Sigmoid colon (tissue), 7 donors: ENCODE data around the gene RASSF5. TPM values are rescaled to one million over a fixed set of nuclear protein-coding genes. Genes with fewer than 3 reads are reported as not detected.

Experiments
- DNase-seq: peaks from one replicate; pipeline ENCODE4 v3.0.0-alpha.2; 2019
- H3K27ac ChIP-seq, 4 donors: fragments of 200-600 bp; sonication (generic); one replicate each; pipeline ENCODE4 v1.5.1; 2016 to 2019; ENCODE audit warnings: mild to moderate bottlenecking in 1 of 4
- H3K27me3 ChIP-seq, 3 donors: fragments of 200-600 bp; sonication (generic); one replicate each; pipeline ENCODE4 v1.5.1; 2019; ENCODE audit warnings: mild to moderate bottlenecking in 1 of 3
- H3K36me3 ChIP-seq, 4 donors: fragments of 200-600 bp; sonication (generic); one replicate each; pipeline ENCODE4 v1.5.1; 2016 to 2019
- H3K4me1 ChIP-seq, 4 donors: fragments of 200-600 bp; sonication (generic); one replicate each; pipeline ENCODE4 v1.5.1; 2017 to 2019
- H3K4me3 ChIP-seq, 4 donors: fragments of 200-600 bp; sonication (generic); one replicate each; pipeline ENCODE4 v1.5.1; 2017 to 2019; ENCODE audit warnings: mild to moderate bottlenecking in 2 of 4, moderate library complexity in 1 of 4
- H3K9me3 ChIP-seq, 4 donors: fragments of 200-600 bp in 3 of 4; sonication (generic) in 3 of 4; one replicate each; pipeline versions ENCODE4 v1.5.1 to v1.6.1; 2013 to 2019
- CTCF ChIP-seq, 4 experiments: fragments of 450-650 bp in 3 of 4; fragments of 200-600 bp in 1 of 4; IDR thresholded peaks; one replicate each; pipeline ENCODE4 v1.5.1; 2016 to 2019; ENCODE audit warnings: antibody characterized with exemption in 4 of 4, mild to moderate bottlenecking in 3 of 4, moderate library complexity in 2 of 4
- EP300 ChIP-seq, 4 donors: sonication (generic); formaldehyde crosslinking; IDR thresholded peaks; one replicate each; pipeline ENCODE4 v1.6.1; 2017; ENCODE audit warnings: antibody characterized with exemption in 4 of 4
- POLR2A ChIP-seq, 2 donors: fragments of 450-650 bp; IDR thresholded peaks; one replicate each; pipeline ENCODE4 v1.6.1; 2016; ENCODE audit warnings: antibody characterized with exemption in 2 of 2, mild to moderate bottlenecking in 2 of 2, moderate library complexity in 2 of 2
- POLR2AphosphoS5 ChIP-seq, 4 donors: sonication (generic); formaldehyde crosslinking; IDR thresholded peaks; one replicate each; pipeline ENCODE4 v1.6.1; 2017; ENCODE audit warnings: antibody characterized with exemption in 4 of 4
- WGBS, 2 donors: extraction: QIAGEN DNeasy Blood & Tissue Kit; methylation state at CpG; one replicate each; pipeline ENCODE4 v1.1.7; 2013; 5-methylcytosine and 5-hydroxymethylcytosine counted together
- intact Hi-C: fragments of 100-400 bp; cut with DNase I; formaldehyde crosslinking; loops from one replicate; pipeline ENCODE4 v1.15.1; 2023
- polyA plus RNA-seq, 3 donors: library from polyadenylated mRNA; stranded (reverse); fragments of 200-250 nt; gene quantifications; one replicate each; pipeline ENCODE4 v1.2.3, GENCODE V29; 2013
- small RNA-seq, 3 donors: library from RNA; depleted of rRNA; stranded (forward); fragments of <200 nt; gene quantifications; one replicate each; pipeline ENCODE3, GENCODE V24; 2016
- total RNA-seq, 4 donors: library from RNA; depleted of rRNA; stranded (reverse); fragments of >200 nt; gene quantifications; one replicate each; pipeline ENCODE4 v1.1.0, GENCODE V29; 2016
- donor health status: healthy with polysubstance abuse.
- donor health status: Bipolar disorder and iron deficiency.
- donor health status: healthy.

Gene RASSF5
- total and polyA plus RNA-seq, 7 donors: 2.5 to 25.9 (median 4.3) TPM

DNA sequence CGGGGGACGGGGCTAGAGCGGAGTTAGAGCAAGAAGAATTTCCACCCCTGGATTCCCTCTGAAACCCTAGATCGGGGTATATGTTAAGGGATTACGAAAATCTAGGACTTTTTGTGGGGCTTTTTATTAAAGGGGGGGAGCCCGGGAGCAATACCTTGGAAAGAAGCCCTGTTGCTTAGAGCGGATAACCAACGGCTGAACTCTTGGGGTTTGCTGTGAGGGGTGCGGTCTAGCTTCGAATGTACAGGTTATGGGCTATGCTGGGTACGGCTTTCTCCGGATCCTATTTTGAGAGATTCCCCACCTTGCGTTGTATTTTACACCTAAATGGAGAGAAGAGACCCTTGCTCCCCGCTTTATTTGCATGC lies 128.6 kb downstream of the RASSF5 start:
- Histone ChIP-seq H3K9me3 (no peaks in the 10 kb centered on the region), H3K4me3 (peak overlapping the region; percentile 70 to 93 (median 74)), H3K4me1 (peaks cover 0 to 32% (median 24%) of the 10 kb centered on the region in 4 donors), H3K27me3 (no peaks in the 10 kb centered on the region), H3K36me3 (no peaks in the 10 kb centered on the region), H3K27ac (peak overlapping the region; percentile 75 to 89 (median 86))
- TF ChIP-seq EP300 (IDR thresholded peaks at IDR 0.05): no peak
- TF ChIP-seq POLR2AphosphoS5 (IDR thresholded peaks at IDR 0.05): no peak
- TF ChIP-seq CTCF (IDR thresholded peaks at IDR 0.05): no peak
- no peak for TF ChIP-seq POLR2A (IDR thresholded peaks at IDR 0.05)
- no peak for DNase-seq
- intact Hi-C loops: loop anchor here (1.0 to 5.0 kb wide), 4 partner anchors 28 to 416 kb away; partner anchors contain the start of genes PFKFB2 and YOD1
- WGBS, 2 donors: 5% methylated on average over 14 of the region's 14 CpGs

- Histone ChIP-seq H3K27me3 (no peaks in the 10 kb centered on the region), H3K4me1 (peaks cover 0 to 32% (median 24%) of the 10 kb centered on the region in 4 donors), H3K4me3 (no peak overlapping the region), H3K27ac (peak overlapping the region in 2 of 4 donors; percentile 86 to 89), H3K36me3 (no peaks in the 10 kb centered on the region), H3K9me3 (no peaks in the 10 kb centered on the region)
- DNase-seq: no peak
- no peak for TF ChIP-seq POLR2AphosphoS5 (IDR thresholded peaks at IDR 0.05)
- TF ChIP-seq CTCF (IDR thresholded peaks at IDR 0.05): no peak
- no peak for TF ChIP-seq POLR2A (IDR thresholded peaks at IDR 0.05)
- TF ChIP-seq EP300 (IDR thresholded peaks at IDR 0.05): no peak
- intact Hi-C loops: loop anchor here (5.0 kb wide), 3 partner anchors 81 to 416 kb away; partner anchors contain the start of genes PFKFB2 and YOD1
- 59 to 64% methylated on average over 4 of the region's 4 CpGs for WGBS, 2 donors
These were observed 129.3 kb downstream of the RASSF5 start for GRCh38 chr1:206636671-206637070.

- Histone ChIP-seq H3K4me1 (peaks cover 0 to 32% (median 24%) of the 10 kb centered on the region in 4 donors), H3K36me3 (no peaks in the 10 kb centered on the region), H3K27ac (peak overlapping the region in 1 of 4 donors; percentile 86), H3K27me3 (no peaks in the 10 kb centered on the region), H3K9me3 (no peaks in the 10 kb centered on the region), H3K4me3 (no peak overlapping the region)
- TF ChIP-seq POLR2A (IDR thresholded peaks at IDR 0.05): no peak
- no peak for TF ChIP-seq EP300 (IDR thresholded peaks at IDR 0.05)
- TF ChIP-seq POLR2AphosphoS5 (IDR thresholded peaks at IDR 0.05): no peak
- no peak for TF ChIP-seq CTCF (IDR thresholded peaks at IDR 0.05)
- DNase-seq: no peak
- intact Hi-C loops: loop anchor here (5.0 kb wide), 3 partner anchors 80 to 415 kb away; partner anchors contain the start of genes PFKFB2 and YOD1
These were observed 130.3 kb downstream of the RASSF5 start for GRCh38 chr1:206637605-206638004.

Small RNA genes lying within 50 kb of the gene (small RNA-seq; reads per million reads assigned to genes)
- gene MIR6769B: 0 to 0.65 (median 0) reads per million in 3 donors

Other genes starting within 250 kb of the RASSF5 start
- 1 to 10 TPM; 1.6 to 3.2 (median 2.7) TPM for gene IKBKE, start 37.1 kb upstream of the RASSF5 start, total RNA-seq
- 10 to 100 TPM in 1 of 3 donors, 1 to 10 TPM in 2; 7.2 to 23.2 (median 9.9) TPM for gene IKBKE, start 37.1 kb upstream of the RASSF5 start, polyA plus RNA-seq
- gene EIF2D, start 104.9 kb downstream of the RASSF5 start, total RNA-seq: 10 to 100 TPM; 43.3 to 59.6 (median 54.8) TPM
- gene EIF2D, start 104.9 kb downstream of the RASSF5 start, polyA plus RNA-seq: 10 to 100 TPM; 27.0 to 41.7 (median 29.4) TPM
- 1 to 10 TPM; 3.2 to 7.8 (median 6.2) TPM for gene DYRK3, start 128.0 kb downstream of the RASSF5 start, total RNA-seq
- 1 to 10 TPM in 1 of 3 donors, under 1 TPM in 2; 0.60 to 1.3 (median 0.92) TPM for gene DYRK3, start 128.0 kb downstream of the RASSF5 start, polyA plus RNA-seq
- gene MAPKAPK2, start 177.4 kb downstream of the RASSF5 start, total RNA-seq: 10 to 100 TPM; 32.1 to 61.4 (median 40.5) TPM
- gene MAPKAPK2, start 177.4 kb downstream of the RASSF5 start, polyA plus RNA-seq: 10 to 100 TPM; 37.8 to 55.5 (median 39.3) TPM